ENCODE measurements around the gene WDR7.
A peak's percentile ranks its signal among the peaks of the same experiment; 100 is the strongest.
"Not testable (repeated sequence)": the region's sequence is repeated elsewhere in the genome, so short reads cannot be mapped to it uniquely, and the experiment has no call there.

Gene WDR7

DNA sequence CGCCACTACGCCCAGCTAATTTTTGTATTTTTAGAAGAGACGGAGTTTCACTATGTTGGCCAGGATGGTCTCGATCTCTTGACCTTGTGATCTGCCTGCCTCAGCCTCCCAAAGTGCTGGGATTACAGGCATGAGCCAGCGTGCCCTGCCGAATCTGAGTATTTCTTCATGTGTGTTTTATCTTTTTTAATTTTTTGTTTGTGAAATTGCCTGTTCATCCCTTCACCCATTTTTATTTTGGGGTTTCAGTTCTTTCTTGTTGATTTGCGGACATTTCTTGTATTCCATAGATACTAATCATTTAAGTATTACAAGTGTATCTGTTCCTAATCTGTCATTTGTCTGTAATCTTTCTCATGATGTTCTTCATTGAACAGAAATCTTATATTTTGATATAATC lies 3.1 kb downstream of the WDR7 start:
- not testable (repeated sequence) for DNase-seq (ENCODE audit: low read depth, low spot score)

DNA sequence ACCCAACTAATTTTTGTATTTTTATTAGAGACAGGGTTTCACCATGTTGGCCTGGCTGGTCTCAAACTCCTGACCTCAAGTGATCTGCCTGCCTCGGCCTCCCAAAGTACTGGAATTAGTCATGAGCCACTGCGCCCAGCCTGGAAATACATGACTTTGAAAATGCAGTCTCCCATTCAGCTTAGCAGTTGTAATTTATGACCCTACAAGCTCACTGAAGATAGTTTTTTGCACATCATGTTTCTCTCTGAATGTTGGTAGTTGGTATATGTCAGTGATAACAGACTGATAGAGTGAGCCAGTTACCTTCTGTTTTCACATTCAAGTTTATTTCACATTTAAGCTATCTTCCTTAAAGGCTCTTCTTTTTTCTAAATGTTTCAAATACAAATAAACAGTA lies 7.1 kb downstream of the WDR7 start:
- DNase-seq (ENCODE audit: low read depth, low spot score), result no peak

DNA sequence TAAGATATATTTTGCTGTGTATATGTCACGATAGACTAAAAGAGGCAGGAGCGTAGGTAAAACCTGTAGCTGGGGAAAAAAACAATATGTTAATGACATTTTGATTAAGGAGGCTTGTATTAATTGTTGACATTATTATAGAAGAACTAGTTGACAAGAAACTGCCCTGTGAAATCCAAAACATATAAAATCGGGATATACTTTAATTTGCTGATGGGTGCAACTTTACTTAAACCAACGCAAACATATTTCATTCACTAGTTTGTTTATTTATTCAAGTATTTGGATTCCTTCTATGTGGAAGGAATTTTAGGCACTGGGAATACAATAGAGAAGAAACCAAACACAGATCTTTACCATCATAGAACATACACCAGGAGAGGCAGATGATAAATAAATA lies 8.0 kb downstream of the WDR7 start:
- no peak for DNase-seq (ENCODE audit: low read depth, low spot score)

DNA sequence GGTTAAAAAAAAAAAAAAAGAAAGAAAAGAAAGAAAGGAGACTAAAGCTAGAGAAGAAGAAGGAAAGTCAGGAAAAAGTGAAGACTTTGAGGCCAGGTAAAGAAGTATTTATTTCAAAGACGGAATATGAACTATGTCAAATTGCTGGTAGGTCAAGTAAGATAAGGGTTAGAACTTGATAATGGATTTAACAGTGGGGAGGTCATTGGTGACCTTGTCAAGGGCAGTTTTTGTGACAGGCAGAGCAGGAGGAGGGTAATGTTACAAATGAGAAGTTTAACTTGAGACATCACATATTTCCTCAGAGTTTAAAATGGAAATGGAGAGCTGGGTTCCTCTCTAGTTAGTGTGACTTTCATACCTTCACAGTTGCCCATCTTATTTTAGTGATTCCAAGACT lies 9.5 kb downstream of the WDR7 start:
- DNase-seq (ENCODE audit: low read depth, low spot score), result no peak

DNA sequence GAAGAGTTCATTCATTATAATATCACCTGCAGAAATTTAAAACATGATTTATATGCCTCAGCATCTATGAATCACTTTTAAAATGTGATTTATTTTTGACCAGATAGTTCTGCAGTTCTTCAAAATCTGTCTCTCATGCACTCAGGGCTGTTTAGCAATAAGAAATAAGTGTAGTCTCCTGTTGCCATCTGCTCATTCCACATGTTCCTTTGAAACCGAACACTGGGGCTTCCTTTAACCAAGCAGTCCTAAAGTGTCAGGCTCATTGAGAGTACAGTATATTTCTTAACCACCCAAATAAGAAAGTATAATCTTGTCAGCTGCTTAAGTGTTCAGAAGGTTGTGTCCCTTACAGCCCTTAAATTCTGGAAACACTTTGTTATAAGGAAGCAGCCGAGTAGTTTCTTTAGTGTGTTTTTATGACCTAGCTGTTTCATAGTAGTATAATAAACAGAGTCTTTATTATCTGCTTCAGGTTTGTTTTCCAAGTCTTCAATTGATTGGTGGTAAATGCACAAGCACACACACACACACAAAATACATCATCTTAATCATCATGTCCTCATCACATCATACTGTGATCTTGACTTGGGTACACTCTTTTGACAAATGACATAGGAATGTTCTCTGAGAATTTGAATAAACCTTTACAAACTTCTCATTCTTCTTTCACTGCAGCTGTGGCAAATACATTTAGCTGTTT lies 10.4 kb downstream of the WDR7 start:
- DNase-seq (ENCODE audit: low read depth, low spot score), result no peak

DNA sequence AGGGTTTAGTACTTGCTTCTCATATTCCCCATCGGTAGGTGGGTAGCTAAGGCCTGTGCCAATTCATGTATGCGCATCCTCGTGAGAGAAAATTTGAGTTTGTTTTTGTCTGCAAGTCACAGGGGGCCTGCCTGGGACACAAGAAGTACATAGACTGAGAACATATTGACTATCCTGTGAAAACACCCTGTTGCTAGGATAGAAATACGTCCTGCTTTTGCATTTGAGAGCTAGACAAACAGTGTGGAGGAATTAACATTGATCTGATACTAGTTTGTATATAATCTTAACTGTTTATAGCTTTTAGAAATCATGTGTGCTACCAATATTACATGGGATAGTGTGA lies 10.9 kb downstream of the WDR7 start:
- DNase-seq (ENCODE audit: low read depth, low spot score), result no peak

DNA sequence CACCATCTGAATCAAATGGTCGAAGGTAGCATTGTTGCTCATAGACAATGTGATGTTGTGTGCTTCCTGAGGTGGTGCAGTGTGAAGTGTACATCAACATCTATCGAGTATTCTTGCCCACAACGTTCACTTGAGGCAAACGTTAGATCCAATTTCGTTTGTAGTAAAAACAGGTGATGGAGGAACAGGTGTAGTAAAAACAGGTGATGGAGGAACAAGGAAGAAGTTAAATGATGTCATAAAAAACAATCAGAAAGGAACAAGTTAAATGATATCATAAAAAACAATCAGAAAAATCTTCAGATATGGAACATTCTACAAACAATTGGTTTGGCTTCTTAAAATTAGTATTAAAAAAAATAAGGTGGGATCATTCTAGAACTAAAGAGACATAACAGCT lies 11.3 kb downstream of the WDR7 start:
- DNase-seq (ENCODE audit: low read depth, low spot score), result no peak

DNA sequence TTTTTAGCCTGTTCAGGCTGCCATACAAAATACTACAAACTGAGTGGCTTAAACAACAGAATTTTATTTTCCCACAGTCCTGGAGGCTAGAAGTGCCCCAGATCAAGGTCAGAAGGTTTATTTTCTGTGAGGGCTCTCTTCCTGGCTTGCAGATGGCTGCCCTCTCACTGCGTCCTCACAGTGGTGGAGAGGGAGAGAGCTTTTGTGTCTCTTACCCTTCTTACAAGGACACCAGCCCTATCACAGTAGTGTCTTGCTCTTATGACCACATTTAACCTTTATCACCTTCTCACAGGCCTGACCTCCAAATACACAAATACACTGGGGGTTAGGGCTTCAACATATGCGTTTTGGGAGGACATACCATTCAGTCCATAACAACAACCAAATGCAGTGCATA lies 11.7 kb downstream of the WDR7 start:
- DNase-seq (ENCODE audit: low read depth, low spot score), result no peak

DNA sequence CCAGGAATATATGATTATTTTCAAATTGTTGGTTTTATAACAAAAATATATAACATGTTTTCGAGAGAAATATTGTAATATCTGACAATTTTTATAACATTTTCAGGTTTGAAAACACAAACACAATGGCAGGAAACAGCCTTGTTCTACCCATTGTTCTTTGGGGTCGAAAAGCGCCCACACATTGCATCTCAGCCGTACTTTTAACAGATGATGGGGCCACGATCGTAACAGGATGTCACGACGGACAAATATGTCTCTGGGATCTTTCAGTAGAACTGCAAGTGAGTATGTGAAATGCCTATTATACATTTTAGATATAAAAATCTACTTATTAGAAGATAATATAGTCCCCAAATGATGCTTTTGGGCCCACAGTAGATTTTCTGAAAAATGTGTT lies 21.2 kb downstream of the WDR7 start:
- DNase-seq (ENCODE audit: low read depth, low spot score), result no peak

DNA sequence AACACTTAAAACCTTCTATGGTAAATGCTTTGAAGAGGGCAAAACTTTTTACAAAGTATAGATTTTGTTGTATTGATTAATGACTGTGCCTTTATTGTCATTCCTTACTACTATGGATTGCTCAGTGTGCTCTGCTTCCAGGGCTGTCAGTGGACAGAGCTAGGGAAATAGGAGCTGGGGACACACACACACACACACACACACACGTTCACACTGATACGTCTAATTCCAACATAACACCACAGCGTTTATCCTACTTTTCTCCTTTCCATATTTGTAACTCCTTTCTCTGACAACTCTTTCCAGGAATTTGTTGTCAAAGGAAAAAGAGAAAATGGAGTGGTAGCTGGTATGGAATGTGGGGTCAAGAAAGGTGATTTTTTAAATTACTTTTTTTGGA lies 21.8 kb downstream of the WDR7 start:
- no peak for DNase-seq (ENCODE audit: low read depth, low spot score)

DNA sequence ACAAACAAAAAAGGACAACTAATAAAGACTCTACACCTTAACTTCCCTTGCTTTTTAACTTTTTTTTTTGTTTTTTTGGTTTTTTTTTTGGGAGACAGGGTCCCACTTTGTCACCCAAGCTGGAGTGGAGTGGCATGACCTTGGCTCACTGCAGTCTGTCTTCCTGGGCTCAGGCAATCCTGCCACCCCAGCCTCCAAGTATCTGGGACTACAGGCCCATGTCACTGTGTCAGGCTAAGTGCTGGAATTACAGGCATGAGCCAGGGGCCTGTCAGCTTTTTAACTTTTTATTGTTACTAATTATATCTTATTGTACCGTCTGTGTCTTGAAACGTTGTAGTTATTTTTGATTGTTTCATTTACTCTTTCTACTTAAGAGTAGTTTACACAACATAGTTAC lies 25.5 kb downstream of the WDR7 start:
- no peak for DNase-seq (ENCODE audit: low read depth, low spot score)

DNA sequence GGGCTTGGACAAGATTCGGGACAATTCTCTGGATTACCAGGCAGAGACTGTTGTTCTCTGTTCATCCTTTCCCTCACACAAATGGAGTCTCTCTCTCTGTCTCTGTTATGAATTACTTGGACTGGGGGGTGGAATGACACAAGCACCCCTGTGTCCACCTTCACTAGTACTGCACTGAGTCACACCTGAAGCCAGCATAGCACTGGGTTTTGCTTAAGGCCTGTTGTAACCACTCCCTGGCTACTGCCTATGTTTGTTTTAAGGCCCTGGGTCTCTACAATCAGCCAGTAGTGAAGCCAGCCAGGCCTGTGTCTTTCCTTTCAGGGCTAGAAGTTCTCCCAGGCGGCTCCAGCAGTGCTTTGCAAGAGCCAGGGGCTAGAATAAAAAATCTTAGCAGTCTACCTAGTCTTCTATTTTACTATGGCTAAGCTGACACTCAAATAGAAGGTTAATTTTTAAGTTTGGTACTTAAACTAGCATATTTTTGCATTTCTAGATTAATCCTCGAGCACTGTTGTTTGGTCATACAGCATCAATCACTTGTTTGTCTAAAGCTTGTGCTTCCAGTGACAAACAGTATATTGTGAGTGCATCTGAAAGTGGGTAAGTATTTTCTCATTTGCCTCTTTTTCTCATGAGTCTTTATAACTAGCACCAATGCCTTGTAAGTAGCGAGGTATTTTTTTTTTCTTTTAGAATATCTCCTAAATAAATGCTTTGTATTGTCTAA lies 27.8 kb downstream of the WDR7 start:
- DNase-seq (ENCODE audit: low read depth, low spot score), result no peak

DNA sequence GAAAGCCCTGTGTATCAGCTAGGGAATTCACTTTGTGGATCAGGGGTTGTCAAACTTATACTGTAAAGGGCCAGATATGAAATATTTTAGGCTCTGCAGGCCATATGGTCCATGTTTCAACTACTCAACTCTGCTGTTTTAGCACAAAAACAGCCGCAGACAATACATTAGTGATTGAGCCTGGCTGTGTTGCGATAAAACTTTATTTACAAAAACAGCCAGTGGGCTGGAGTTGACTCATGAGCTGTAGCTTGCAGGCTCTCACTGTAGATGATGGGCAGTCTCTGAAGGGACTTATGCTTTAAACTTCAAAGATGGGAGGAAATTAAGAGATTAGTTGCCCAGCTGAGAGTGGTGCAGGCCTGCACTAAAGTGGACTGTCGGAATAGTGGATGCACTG lies 33.1 kb downstream of the WDR7 start:
- DNase-seq (ENCODE audit: low read depth, low spot score), result no peak

DNA sequence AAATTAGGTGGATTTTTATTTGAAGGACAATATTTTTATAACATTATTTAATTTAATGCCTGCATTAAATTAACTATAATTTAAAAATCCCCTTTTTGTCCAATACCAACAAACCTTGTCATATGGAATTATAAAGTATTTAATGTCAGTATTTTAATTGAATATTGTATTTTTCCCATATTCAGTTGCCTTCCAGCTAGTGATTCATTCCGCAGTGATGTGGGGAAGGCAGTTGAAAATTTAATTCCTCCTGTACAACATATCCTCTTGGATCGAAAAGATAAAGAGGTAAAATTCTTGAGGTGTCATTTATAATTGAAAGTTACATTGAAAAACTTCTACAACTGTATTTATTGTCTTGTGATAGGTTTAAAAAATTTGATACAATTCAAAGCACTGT lies 40.4 kb downstream of the WDR7 start:
- DNase-seq (ENCODE audit: low read depth, low spot score), result no peak

DNA sequence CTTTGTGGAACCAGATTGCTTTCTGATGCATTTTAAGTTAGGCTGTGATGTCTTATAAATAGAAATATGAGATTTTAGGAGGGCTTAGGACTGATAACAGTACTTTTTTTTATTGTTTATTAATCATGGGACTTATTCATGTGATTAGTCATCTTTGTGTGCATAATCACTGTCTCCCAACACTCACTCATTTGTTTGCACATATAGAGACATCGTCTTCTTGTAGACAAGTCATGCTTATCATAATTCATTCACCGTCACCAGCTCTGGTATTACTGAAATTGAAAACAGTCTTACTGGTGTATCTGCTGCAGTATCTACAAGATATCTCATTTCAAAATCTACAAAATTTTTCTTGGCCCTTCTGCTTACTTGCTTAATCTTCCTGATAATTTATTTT lies 45.8 kb downstream of the WDR7 start:
- no peak for DNase-seq (ENCODE audit: low read depth, low spot score)

DNA sequence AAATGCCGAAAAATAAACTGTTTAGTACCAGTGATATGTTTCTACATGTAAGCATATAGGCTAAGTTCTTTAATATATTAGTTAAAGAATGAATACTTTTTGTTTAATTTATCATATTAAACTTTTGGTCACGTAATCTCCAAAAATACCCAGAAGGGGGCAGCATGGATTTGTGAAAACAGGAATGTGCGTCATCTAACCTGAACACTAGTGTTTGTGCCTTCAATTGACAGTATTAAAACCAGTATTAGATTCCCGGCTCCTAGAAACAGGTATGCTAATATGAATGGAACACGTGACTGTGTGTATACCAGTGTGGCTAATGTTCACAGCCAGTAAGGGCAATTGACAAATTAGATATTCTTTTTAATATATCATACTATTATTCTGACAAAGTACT lies 51.8 kb downstream of the WDR7 start:
- DNase-seq (ENCODE audit: low read depth, low spot score), result no peak

DNA sequence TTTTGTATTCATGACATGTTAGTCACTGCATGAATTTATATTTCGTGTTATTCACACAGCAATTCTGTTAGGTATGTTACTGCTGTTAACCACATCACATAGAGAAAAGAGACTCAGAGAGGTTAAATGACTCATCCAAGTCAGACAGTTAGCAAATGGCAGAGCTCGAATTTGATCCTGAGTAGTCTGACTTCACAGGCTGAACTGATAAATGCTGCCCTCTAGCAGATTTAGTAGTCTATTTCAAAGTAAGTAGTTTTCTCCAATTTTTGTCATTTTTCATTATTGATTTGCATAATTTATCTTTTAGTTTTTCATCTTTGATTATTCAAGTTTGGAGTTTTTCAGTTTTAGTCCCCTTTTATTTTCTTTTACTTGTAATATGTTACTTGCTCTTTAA lies 58.3 kb downstream of the WDR7 start:
- peak; percentile 11 for DNase-seq (ENCODE audit: low read depth, low spot score)

DNA sequence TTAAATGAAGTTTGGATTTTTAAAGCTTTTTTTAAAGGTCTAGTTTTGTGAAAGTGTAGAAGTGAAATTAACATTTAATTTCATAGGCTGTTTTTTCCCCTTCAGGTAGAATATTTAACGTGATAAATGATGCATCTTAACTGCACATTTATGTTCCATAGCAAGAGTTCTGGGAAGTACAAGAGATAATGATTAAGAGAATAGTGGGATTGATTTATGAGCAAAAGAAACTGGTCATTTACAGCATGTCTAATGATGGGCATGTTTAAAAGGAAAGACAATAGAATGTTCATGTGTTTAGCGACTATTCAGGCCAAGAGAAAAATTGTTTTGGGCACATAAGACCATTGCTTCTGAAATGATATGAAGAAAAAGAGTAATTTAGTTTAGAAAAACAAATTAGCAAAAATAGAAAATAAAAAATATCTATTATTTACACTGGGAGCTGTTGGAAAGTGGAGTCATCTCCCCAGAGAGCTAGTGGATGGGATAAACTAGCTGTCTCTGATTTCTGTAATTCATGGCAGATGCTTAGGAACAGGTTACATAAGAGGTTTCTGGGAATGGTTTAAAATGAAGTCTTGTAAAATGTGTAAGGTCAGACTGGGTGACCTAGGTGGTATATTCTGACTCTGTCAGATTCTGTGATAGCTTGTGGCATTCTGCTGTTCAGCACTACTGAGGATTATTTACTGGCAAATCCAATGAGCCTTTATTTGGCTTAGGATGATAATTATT lies 60.7 kb downstream of the WDR7 start:
- DNase-seq (ENCODE audit: low read depth, low spot score), result no peak

DNA sequence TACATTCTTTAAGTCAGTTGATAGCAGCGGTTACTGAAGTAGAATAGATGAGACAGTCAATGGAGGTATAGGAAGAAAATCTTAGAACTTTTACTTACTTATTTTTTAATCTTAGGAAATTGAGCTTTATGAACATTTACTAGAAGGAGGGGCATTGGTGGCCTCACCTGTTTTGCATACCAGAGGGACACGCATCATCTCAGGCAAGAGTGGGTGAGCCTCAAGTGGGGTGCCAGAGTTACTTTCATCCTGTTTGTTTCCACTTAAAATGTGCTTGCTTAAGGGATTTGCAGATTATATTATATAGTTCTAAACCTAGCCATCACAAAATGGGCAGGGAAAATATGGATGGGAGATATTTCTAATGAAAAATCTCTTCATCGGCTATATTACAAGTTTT lies 61.6 kb downstream of the WDR7 start:
- no peak for DNase-seq (ENCODE audit: low read depth, low spot score)

DNA sequence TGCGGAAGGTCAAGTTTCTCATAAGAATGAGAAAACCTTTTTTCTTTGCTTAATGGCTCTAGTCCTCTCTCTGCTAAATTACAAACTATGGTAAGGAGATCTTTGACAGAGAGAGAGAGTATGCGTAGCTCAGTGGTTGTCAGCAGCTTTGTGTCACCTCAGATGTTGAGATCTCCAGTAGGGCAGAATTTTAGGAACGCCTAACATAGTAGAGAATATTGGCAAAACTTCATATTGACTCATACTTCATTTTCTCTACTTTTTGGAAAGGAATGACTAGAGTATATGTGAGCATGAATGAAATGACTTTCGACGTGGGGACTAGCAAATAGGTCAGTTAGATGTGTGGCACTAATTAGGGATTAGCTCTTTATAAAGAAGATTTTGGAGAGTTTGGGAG lies 64.0 kb downstream of the WDR7 start:
- no peak for DNase-seq (ENCODE audit: low read depth, low spot score)

DNA sequence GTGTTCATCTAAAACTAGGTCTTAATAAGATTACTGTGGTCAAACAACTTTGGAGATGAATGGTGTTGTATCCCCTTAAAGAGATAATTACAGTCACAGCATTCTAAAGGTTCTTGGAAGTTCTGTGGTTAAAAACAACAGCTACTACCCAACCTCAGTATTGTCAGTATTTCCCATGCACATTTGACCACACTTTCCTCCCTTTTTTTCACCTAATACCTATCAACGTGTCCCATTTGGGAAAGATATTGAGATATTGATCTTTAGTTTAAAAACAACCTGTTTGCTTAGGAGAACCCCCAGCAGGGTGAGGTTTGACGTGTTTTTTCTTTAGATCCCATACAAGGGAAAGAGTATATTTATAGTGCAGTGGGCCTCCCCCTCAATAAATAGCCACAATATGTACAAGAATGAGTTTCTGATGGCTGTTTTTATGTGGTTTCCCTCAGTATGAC lies 65.6 kb downstream of the WDR7 start:
- no peak for DNase-seq (ENCODE audit: low read depth, low spot score)

DNA sequence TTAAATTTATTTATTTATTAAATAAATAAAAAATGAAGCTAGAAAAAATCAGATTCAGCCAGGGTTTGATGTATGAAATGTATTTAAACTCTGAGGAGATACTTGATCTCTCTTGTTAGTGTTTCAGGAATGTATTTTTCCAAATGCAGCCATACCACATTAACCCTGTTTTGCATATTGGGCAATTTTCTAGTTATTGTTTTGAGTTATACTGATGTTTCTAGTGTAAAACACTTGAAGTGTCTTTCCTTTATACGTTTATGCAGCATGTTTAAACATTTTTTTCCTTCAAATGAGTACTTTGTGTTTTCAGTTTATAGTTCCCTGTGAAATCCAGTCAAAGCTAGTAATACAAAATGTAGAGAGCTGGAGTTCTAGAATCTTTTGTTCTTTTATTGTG lies 69.9 kb downstream of the WDR7 start:
- no peak for DNase-seq (ENCODE audit: low read depth, low spot score)

DNA sequence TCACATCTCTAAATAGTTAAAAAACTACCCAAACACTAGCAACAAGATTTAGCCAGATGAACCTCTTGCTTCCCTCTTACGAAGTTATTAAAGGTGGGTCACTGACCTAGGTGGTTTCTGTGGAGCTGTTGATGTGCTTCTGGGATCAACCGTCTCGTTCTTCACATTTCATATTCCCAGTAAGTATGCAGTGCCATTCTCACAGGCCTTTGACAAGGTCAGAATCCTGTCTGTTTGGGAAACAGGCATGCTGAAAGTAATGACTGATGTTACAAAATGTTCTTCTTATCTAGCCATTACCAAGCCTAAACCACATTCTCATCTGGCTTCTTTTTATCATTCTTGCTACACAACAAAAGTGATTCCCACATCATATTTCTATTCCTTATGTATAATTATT lies 70.3 kb downstream of the WDR7 start:
- no peak for DNase-seq (ENCODE audit: low read depth, low spot score)
